H1 (cell line): Measurements from ENCODE around the gene STRN4. TPM values are rescaled to one million over a fixed set of nuclear protein-coding genes. Genes with fewer than 3 reads are reported as not detected.

ENCODE experiments used
- CTCF ChIA-PET: fragments of 300-600 bp; sonication (Branson Sonifier 250); formaldehyde crosslinking; loops from one replicate; lab custom pipeline; 2021; ENCODE audit not compliant: partially characterized antibody; lab: Charles Lee
- POLR2A ChIA-PET: fragments of 300-600 bp; sonication (Branson Sonifier 250); formaldehyde crosslinking; loops from one replicate; lab custom pipeline; 2021; ENCODE audit warnings: inconsistent platforms; ENCODE audit not compliant: partially characterized antibody; lab: Charles Lee
- DNase-seq, 2 experiments: peaks; one replicate each; pipeline versions ENCODE4 v3.0.0 to v3.0.0-alpha.2; 2010 to 2022; ENCODE audit warnings: low spot score in 2 of 2, low read depth in 1 of 2, mixed read lengths in 1 of 2
- FAIRE-seq: peaks from 2 replicates; lab custom pipeline; 2011; peaks lifted over from hg19 to GRCh38; lab: Jason Lieb, UNC
- H2AFZ ChIP-seq: 2 replicates; pipeline ENCODE4 v1.8.1; 2012; ENCODE audit warnings: low read length, inconsistent platforms
- H2AK5ac ChIP-seq: 2 replicates; pipeline ENCODE4 v1.6.1; 2013; ENCODE audit warnings: low read depth, low read length
- H2BK120ac ChIP-seq: replicated peaks from 2 replicates; pipeline ENCODE3; 2013; ENCODE audit warnings: low read depth, low read length, inconsistent platforms
- H2BK12ac ChIP-seq: 2 replicates; pipeline ENCODE4 v1.6.1; 2013; ENCODE audit warnings: low read depth, low read length
- H2BK15ac ChIP-seq: 2 replicates; pipeline ENCODE4 v1.6.1; 2013; ENCODE audit warnings: low read length
- H2BK20ac ChIP-seq: 2 replicates; pipeline ENCODE4 v1.6.1; 2013; ENCODE audit warnings: low read length
- H2BK5ac ChIP-seq: 2 replicates; pipeline ENCODE4 v1.6.1; 2013; ENCODE audit warnings: low read depth, low read length
- H3K14ac ChIP-seq: 2 replicates; pipeline ENCODE4 v1.6.1; 2013; ENCODE audit warnings: inconsistent platforms; ENCODE audit not compliant: insufficient read length
- H3K18ac ChIP-seq: 2 replicates; pipeline ENCODE4 v1.6.1; 2013; ENCODE audit warnings: low read length; ENCODE audit errors: extremely low read depth
- H3K23ac ChIP-seq: 2 replicates; pipeline ENCODE4 v1.6.1; 2013; ENCODE audit warnings: inconsistent platforms; ENCODE audit not compliant: insufficient read length
- H3K23me2 ChIP-seq: 2 replicates; pipeline ENCODE4 v1.6.1; 2013; ENCODE audit warnings: low read depth, low read length
- H3K27ac ChIP-seq: 2 replicates; pipeline ENCODE4 v1.6.1; 2011; ENCODE audit warnings: low read depth, low read length, inconsistent platforms
- H3K27me3 ChIP-seq, 4 experiments: replicated peaks in 1 of 4; 1 replicate in 1 of 4; 2 replicates in 3 of 4; pipeline versions ENCODE4 v1.6.1 to v1.8.1; 2011 to 2013; ENCODE audit warnings: low read length in 3 of 4, mild to moderate bottlenecking in 3 of 4, inconsistent platforms in 2 of 4, mixed read lengths in 2 of 4, moderate library complexity in 1 of 4; ENCODE audit not compliant: control insufficient read depth in 3 of 4, insufficient read depth in 3 of 4; ENCODE audit errors: extremely low read depth in 1 of 4
- H3K36me3 ChIP-seq, 4 experiments: 2 replicates each; pipeline versions ENCODE4 v1.6.1 to v1.8.1; 2011 to 2013; ENCODE audit warnings: mild to moderate bottlenecking in 4 of 4, low read length in 3 of 4, moderate library complexity in 2 of 4, control low read depth in 1 of 4, inconsistent platforms in 1 of 4; ENCODE audit not compliant: insufficient read depth in 4 of 4, control insufficient read depth in 2 of 4
- H3K4ac ChIP-seq: replicated peaks from 2 replicates; pipeline ENCODE3; 2013; ENCODE audit warnings: low read length, low read depth, mixed read lengths, inconsistent platforms; ENCODE audit not compliant: insufficient read length
- H3K4me1 ChIP-seq, 4 experiments: replicated peaks in 1 of 4; 1 replicate in 1 of 4; 2 replicates in 3 of 4; pipeline versions ENCODE4 v1.6.1 to v1.8.1; 2011 to 2013; ENCODE audit warnings: low read length in 3 of 4, inconsistent platforms in 2 of 4, mixed read lengths in 1 of 4; ENCODE audit not compliant: insufficient read depth in 4 of 4, control insufficient read depth in 3 of 4
- H3K4me2 ChIP-seq, 2 experiments: 2 replicates each; pipeline versions ENCODE4 v1.6.1 to v1.8.1; 2011 to 2013; ENCODE audit warnings: low read depth in 2 of 2, low read length in 2 of 2, control low read depth in 1 of 2, inconsistent platforms in 1 of 2, mild to moderate bottlenecking in 1 of 2; ENCODE audit not compliant: insufficient read depth in 1 of 2
- H3K4me3 ChIP-seq, 4 experiments: fragments of 200-600, 300-600 bp in 1 of 4; sonication (generic), shearing (Covaris generic), sonication (Bioruptor Twin) in 1 of 4; 2 replicates each; pipeline versions ENCODE4 v1.5.1 to v1.8.1; 2011 to 2016; ENCODE audit warnings: low read length in 4 of 4, low read depth in 3 of 4, control low read depth in 2 of 4, inconsistent platforms in 2 of 4, mild to moderate bottlenecking in 2 of 4, mixed read lengths in 1 of 4, moderate library complexity in 1 of 4; ENCODE audit not compliant: insufficient read depth in 2 of 4; ENCODE audit errors: extremely low read depth in 1 of 4
- H3K56ac ChIP-seq: replicated peaks from 2 replicates; pipeline ENCODE3; 2013; ENCODE audit warnings: low read depth, mild to moderate bottlenecking, mixed read lengths, low read length, inconsistent platforms; ENCODE audit not compliant: insufficient read length
- H3K79me1 ChIP-seq: 2 replicates; pipeline ENCODE4 v1.6.1; 2013; ENCODE audit warnings: low read depth, low read length, control low read depth
- H3K79me2 ChIP-seq, 2 experiments: 2 replicates each; pipeline versions ENCODE4 v1.6.1 to v1.8.1; 2012 to 2013; ENCODE audit warnings: low read length in 2 of 2, mild to moderate bottlenecking in 2 of 2, inconsistent platforms in 1 of 2; ENCODE audit not compliant: insufficient read depth in 2 of 2, control insufficient read depth in 1 of 2
- H3K9ac ChIP-seq, 4 experiments: replicated peaks in 1 of 4; 1 replicate in 1 of 4; 2 replicates in 3 of 4; pipeline versions ENCODE4 v1.6.1 to v1.8.1; 2011 to 2013; ENCODE audit warnings: low read depth in 3 of 4, low read length in 3 of 4, control low read depth in 2 of 4, mild to moderate bottlenecking in 2 of 4, moderate library complexity in 2 of 4, inconsistent platforms in 1 of 4; ENCODE audit errors: extremely low read depth in 1 of 4
- H3K9me3 ChIP-seq, 2 experiments: 2 replicates each; pipeline versions ENCODE4 v1.6.1 to v1.8.1; 2012 to 2013; ENCODE audit warnings: mild to moderate bottlenecking in 2 of 2, moderate library complexity in 2 of 2, control low read depth in 1 of 2, inconsistent platforms in 1 of 2, low read depth in 1 of 2, low read length in 1 of 2, mixed read lengths in 1 of 2; ENCODE audit not compliant: insufficient read depth in 2 of 2
- H4K20me1 ChIP-seq, 2 experiments: replicated peaks in 1 of 2; 2 replicates each; pipeline versions ENCODE3 to v1.8.1; 2011 to 2013; ENCODE audit warnings: inconsistent platforms in 2 of 2, low read length in 2 of 2, mild to moderate bottlenecking in 1 of 2; ENCODE audit not compliant: insufficient read depth in 2 of 2, control insufficient read depth in 1 of 2
- H4K5ac ChIP-seq: 2 replicates; pipeline ENCODE4 v1.6.1; 2013; ENCODE audit warnings: low read length, low read depth, mixed read lengths, inconsistent platforms; ENCODE audit not compliant: insufficient read length
- H4K8ac ChIP-seq: 2 replicates; pipeline ENCODE4 v1.8.0; 2013; ENCODE audit warnings: mild to moderate bottlenecking, moderate library complexity, low read length, inconsistent platforms; ENCODE audit not compliant: insufficient read depth; ENCODE audit errors: extremely low read depth
- H4K91ac ChIP-seq: replicated peaks from 2 replicates; pipeline ENCODE3; 2013; ENCODE audit warnings: low read length, mixed read lengths, inconsistent platforms; ENCODE audit not compliant: insufficient read length
- BRCA1 ChIP-seq: IDR thresholded peaks from 2 replicates; pipeline ENCODE4 v1.6.1; 2012; ENCODE audit warnings: low read depth, low read length, improper control_type of control experiment
- CBX5 ChIP-seq: fragments of 300-800, 300-1000 bp; sonication (generic); IDR thresholded peaks from 2 replicates; pipeline ENCODE4 v1.7.1; 2016; ENCODE audit warnings: antibody characterized with exemption, low read length, low read depth
- CEBPB ChIP-seq: IDR thresholded peaks from 2 replicates; pipeline ENCODE4 v1.6.1; 2012; ENCODE audit warnings: low read depth, low read length
- CTCF ChIP-seq, 3 experiments: IDR thresholded peaks; 1 replicate in 2 of 3; 2 replicates in 1 of 3; pipeline versions ENCODE4 v1.5.1 to v1.6.1; 2011; ENCODE audit warnings: low read length in 3 of 3, mild to moderate bottlenecking in 3 of 3, inconsistent platforms in 2 of 3, low read depth in 1 of 3, moderate library complexity in 1 of 3; ENCODE audit not compliant: insufficient read depth in 1 of 3; ENCODE audit errors: control extremely low read depth in 1 of 3
- EP300 ChIP-seq, 2 experiments: IDR thresholded peaks; 1 replicate in 1 of 2; 2 replicates in 1 of 2; pipeline ENCODE4 v1.6.1; 2011 to 2012; ENCODE audit warnings: low read depth in 2 of 2, low read length in 2 of 2, mild to moderate bottlenecking in 2 of 2, borderline replicate concordance in 1 of 2, inconsistent platforms in 1 of 2, moderate library complexity in 1 of 2
- KDM4A ChIP-seq: IDR thresholded peaks from one replicate; pipeline ENCODE4 v1.7.1; 2012; ENCODE audit warnings: low read depth, mild to moderate bottlenecking, moderate library complexity, low read length, inconsistent platforms; ENCODE audit not compliant: severe bottlenecking
- POLR2AphosphoS5 ChIP-seq: IDR thresholded peaks from 2 replicates; pipeline ENCODE4 v1.6.1; 2011; ENCODE audit warnings: low read depth, low read length
- SP4 ChIP-seq: IDR thresholded peaks from 2 replicates; pipeline ENCODE4 v1.6.1; 2012; ENCODE audit warnings: low read length, inconsistent platforms
- USF2 ChIP-seq: IDR thresholded peaks from 2 replicates; pipeline ENCODE4 v1.6.1; 2011; ENCODE audit warnings: low read length, improper control_type of control experiment
- WGBS, 2 experiments: shearing (Covaris generic) in 1 of 2; methylation state at CpG; one replicate each; pipeline versions ENCODE4 v1.1.6 to v1.1.7; 2013 to 2015; ENCODE audit warnings: low lambda C conversion rate in 2 of 2, mixed read lengths in 2 of 2, inconsistent platforms in 1 of 2, low coverage in 1 of 2, missing lambda C conversion rate in 1 of 2; ENCODE audit not compliant: insufficient replicate concordance in 2 of 2, insufficient coverage in 1 of 2, insufficient read length in 1 of 2; ENCODE audit errors: extremely low coverage in 1 of 2, missing lambda C conversion rate in 1 of 2; 5-methylcytosine and 5-hydroxymethylcytosine counted together
- polyA plus RNA-seq, 7 experiments: library from polyadenylated mRNA; depleted of rRNA in 3 of 7; stranded (reverse) in 5 of 7; unstranded in 2 of 7; fragments of >200 nt in 5 of 7; fragments of 200-250 nt in 2 of 7; gene quantifications; 1 replicate in 5 of 7; 2 replicates in 1 of 7; 4 replicates in 1 of 7; pipeline versions ENCODE4 v1.2.1 to v1.2.3, GENCODE V29; 2011 to 2013; ENCODE audit warnings: missing spikeins in 2 of 7, mixed read lengths in 2 of 7
- total RNA-seq: library from RNA; stranded (reverse); fragmentation: NEBNext Ultra II Directional; extraction: Animal tissue kit (Norgen Biotek cat#: 25700); gene quantifications from 2 replicates; pipeline ENCODE4 v1.2.1, GENCODE V29; 2021

The STRN4 gene
- total and polyA plus RNA-seq, 2 of the 8 experiments (the other 6 are each of a cell fraction or from before 2014, with no cell fraction given) = 120 to 187 TPM

GRCh38 chr19:46775642-46776258, 29.5 kb upstream of the STRN4 start:
- no peak overlapping the region for H2AK5ac ChIP-seq
- peaks cover 3% of the 10 kb centered on the region; the same call in 1 of the 2 replicates for H3K79me1 ChIP-seq
- no peaks in the 10 kb centered on the region for H3K79me2 ChIP-seq
- H3K27ac ChIP-seq = no peak overlapping the region
- no peak overlapping the region for H3K9ac ChIP-seq
- H3K23ac ChIP-seq = no peak overlapping the region
- H3K9me3 ChIP-seq = no peaks in the 10 kb centered on the region
- no peak overlapping the region for H3K4ac ChIP-seq
- H2BK120ac ChIP-seq = no peak overlapping the region
- 83% methylated on average over 9 of the region's 11 CpGs; no CpG with 5 or more reads in 1 of the 2 experiments for WGBS, 2 experiments
- H2BK20ac ChIP-seq = no peak overlapping the region
- ChIA-PET CTCF (interaction anchor here (0.7 to 4.1 kb wide), 6 partner anchors 10 to 226 kb away, joined by 3 to 22 read pairs (median 3); no protein-coding TSS in a partner anchor), POLR2A (interaction anchor here (18.4 to 18.6 kb wide), 2 partner anchors 4 to 8 kb away, joined by 333 read pairs; partner anchors contain the start of gene SLC1A5)
- H3K36me3 ChIP-seq = peaks cover 24 to 68% (median 43%) of the 10 kb centered on the region in 4 experiments
- no peak overlapping the region for H2BK5ac ChIP-seq
- peaks cover 20 to 24% of the 10 kb centered on the region in 2 experiments for H4K20me1 ChIP-seq
- no peak overlapping the region for H3K56ac ChIP-seq
- DNase-seq (no peak), FAIRE-seq (no peak)
- no peak overlapping the region for H4K5ac ChIP-seq
- H3K14ac ChIP-seq = no peak overlapping the region
- H4K8ac ChIP-seq = no peak overlapping the region
- peaks cover 0 to 1% (median 0%) of the 10 kb centered on the region in 4 experiments; a peak in 1 of 7 replicates for H3K4me1 ChIP-seq
- H2BK12ac ChIP-seq = no peak overlapping the region
- H3K23me2 ChIP-seq = no peaks in the 10 kb centered on the region
- no peak overlapping the region for H3K4me3 ChIP-seq
- H2AFZ ChIP-seq = no peak overlapping the region
- no peak overlapping the region for H4K91ac ChIP-seq
- no peak overlapping the region for H2BK15ac ChIP-seq
- H3K27me3 ChIP-seq = no peaks in the 10 kb centered on the region
- no peak overlapping the region for H3K4me2 ChIP-seq
- H3K18ac ChIP-seq = no peak overlapping the region
- TF ChIP-seq CBX5 = no peak
- no peak for TF ChIP-seq SP4
- TF ChIP-seq POLR2AphosphoS5 = no peak
- TF ChIP-seq BRCA1 = no peak
- TF ChIP-seq USF2 = no peak
- TF ChIP-seq CTCF (IDR thresholded peaks at IDR 0.05; ENCODE audit: control extremely low read depth in 1 of 3, insufficient read depth in 1 of 3, low read depth in 1 of 3, low read length in 3 of 3) = no peak
- TF ChIP-seq CEBPB = no peak
- TF ChIP-seq EP300 (IDR thresholded peaks at IDR 0.05; ENCODE audit: borderline replicate concordance in 1 of 2, low read depth in 2 of 2, low read length in 2 of 2) = no peak
- no peak for TF ChIP-seq KDM4A
